ENCODE data around the gene HMOX1.

- TF ChIP-seq EZH2 (IDR thresholded peaks at IDR 0.05; ENCODE audit: borderline replicate concordance, insufficient read depth, low read length, poor library complexity, severe bottlenecking), result no peak
- no peak for TF ChIP-seq POLR2AphosphoS5 (IDR thresholded peaks at IDR 0.05)
- no peak for TF ChIP-seq CTCF (IDR thresholded peaks at IDR 0.05; ENCODE audit: poor library complexity, severe bottlenecking)
- no peak for TF ChIP-seq TAF1 (IDR thresholded peaks at IDR 0.05; ENCODE audit: low read depth)
- TF ChIP-seq EP300 (conservative IDR thresholded peaks at IDR 0.05; ENCODE audit: poor library complexity, severe bottlenecking), result no peak
- no peak for TF ChIP-seq SMC3 (conservative IDR thresholded peaks at IDR 0.05; ENCODE audit: poor library complexity)
- TF ChIP-seq RAD21 (conservative IDR thresholded peaks at IDR 0.05), result no peak
Measured at GRCh38 chr22:35375031-35375430, 5.9 kb upstream of the HMOX1 start.
